CD4-positive, alpha-beta T cell treated with Interleukin-10 for 1 hour (primary cell): ENCODE results near the gene CAMK2G.
"Not testable (repeated sequence)": the region's sequence is repeated elsewhere in the genome, so short reads cannot be mapped to it uniquely, and the experiment has no call there.

ENCODE experiments used
- DNase-seq: peaks from one replicate; pipeline ENCODE4 v3.0.0-alpha.2; 2020

Gene CAMK2G

GRCh38 chr10:73838827-73839226 is 35.5 kb downstream of the CAMK2G start:
- no peak for DNase-seq

GRCh38 chr10:73838008-73838567 is 36.3 kb downstream of the CAMK2G start:
- DNase-seq = no peak

- no peak for DNase-seq
Measured at GRCh38 chr10:73837072-73837471, 37.3 kb downstream of the CAMK2G start.

GRCh38 chr10:73836427-73836980 is 37.9 kb downstream of the CAMK2G start:
- no peak for DNase-seq

- DNase-seq = not testable (repeated sequence)
Measured at GRCh38 chr10:73829090-73829489, 45.3 kb downstream of the CAMK2G start.

- DNase-seq = no peak
Measured at GRCh38 chr10:73828161-73828560, 46.2 kb downstream of the CAMK2G start.

GRCh38 chr10:73827346-73828089 is 46.8 kb downstream of the CAMK2G start:
- DNase-seq = no peak

- no peak for DNase-seq
Measured at GRCh38 chr10:73824146-73824725, 50.1 kb downstream of the CAMK2G start.

GRCh38 chr10:73823391-73823790 is 51.0 kb downstream of the CAMK2G start:
- DNase-seq = no peak

GRCh38 chr10:73819513-73820093 is 54.8 kb downstream of the CAMK2G start:
- no peak for DNase-seq

GRCh38 chr10:73819081-73819480 is 55.3 kb downstream of the CAMK2G start:
- no peak for DNase-seq

- no peak for DNase-seq
Measured at GRCh38 chr10:73818402-73818801, 56.0 kb downstream of the CAMK2G start.

- no peak for DNase-seq
Measured at GRCh38 chr10:73817826-73818225, 56.5 kb downstream of the CAMK2G start.

- DNase-seq = no peak
Measured at GRCh38 chr10:73816917-73817729, 57.2 kb downstream of the CAMK2G start.

GRCh38 chr10:73815719-73816030 is 58.7 kb downstream of the CAMK2G start:
- DNase-seq = no peak

GRCh38 chr10:73814896-73815718 is 59.2 kb downstream of the CAMK2G start:
- peak; percentile 18 for DNase-seq

- no peak for DNase-seq
Measured at GRCh38 chr10:73814276-73814895, 60.0 kb downstream of the CAMK2G start.

- no peak for DNase-seq
Measured at GRCh38 chr10:73813333-73813732, 61.0 kb downstream of the CAMK2G start.

GRCh38 chr10:73812657-73813056 is 61.7 kb downstream of the CAMK2G start:
- DNase-seq = no peak

- peak; percentile 71 for DNase-seq
Measured at GRCh38 chr10:73810735-73811465, 63.5 kb downstream of the CAMK2G start.

GRCh38 chr10:73810358-73810734 is 64.0 kb downstream of the CAMK2G start:
- DNase-seq = peak; percentile 43
